GM20000 (cell line): ENCODE data around the gene FOXC1.

Experiments used
- DNase-seq: peaks from one replicate; pipeline ENCODE4 v3.0.0; 2012; ENCODE audit warnings: low spot score
- CTCF ChIP-seq: IDR thresholded peaks from 2 replicates; pipeline ENCODE4 v1.5.1; 2012; ENCODE audit warnings: mild to moderate bottlenecking, control low read depth; ENCODE audit errors: extremely low read depth, missing control alignments

FOXC1 gene

GRCh38 chr6:1657771-1658165, 48.1 kb downstream of the FOXC1 start:
- DNase-seq: no peak
- no peak for TF ChIP-seq CTCF

GRCh38 chr6:1658212-1659005, 48.7 kb downstream of the FOXC1 start:
- no peak for TF ChIP-seq CTCF
- no peak for DNase-seq

- no peak for TF ChIP-seq CTCF
Observed at GRCh38 chr6:1659816-1660215, 50.1 kb downstream of the FOXC1 start.

GRCh38 chr6:1662534-1662933, 52.8 kb downstream of the FOXC1 start:
- TF ChIP-seq CTCF: no peak
- no peak for DNase-seq

More at GRCh38 chr6:1659816-1660215, 50.1 kb downstream of the FOXC1 start:
- no peak for DNase-seq
